ENCODE data around the gene PLEKHA1.
A peak's percentile ranks its signal among the peaks of the same experiment; 100 is the strongest.

Gene PLEKHA1

GRCh38 chr10:122374237-122374858 is at the start of gene PLEKHA1:
TSS of gene PLEKHA1 (plus strand) at chr10:122374708. CDS start at chr10:122393201, 18,493 bp downstream.
- peak; percentile 93 for DNase-seq (ENCODE audit: low spot score)
- TF ChIP-seq, protein P1, sequence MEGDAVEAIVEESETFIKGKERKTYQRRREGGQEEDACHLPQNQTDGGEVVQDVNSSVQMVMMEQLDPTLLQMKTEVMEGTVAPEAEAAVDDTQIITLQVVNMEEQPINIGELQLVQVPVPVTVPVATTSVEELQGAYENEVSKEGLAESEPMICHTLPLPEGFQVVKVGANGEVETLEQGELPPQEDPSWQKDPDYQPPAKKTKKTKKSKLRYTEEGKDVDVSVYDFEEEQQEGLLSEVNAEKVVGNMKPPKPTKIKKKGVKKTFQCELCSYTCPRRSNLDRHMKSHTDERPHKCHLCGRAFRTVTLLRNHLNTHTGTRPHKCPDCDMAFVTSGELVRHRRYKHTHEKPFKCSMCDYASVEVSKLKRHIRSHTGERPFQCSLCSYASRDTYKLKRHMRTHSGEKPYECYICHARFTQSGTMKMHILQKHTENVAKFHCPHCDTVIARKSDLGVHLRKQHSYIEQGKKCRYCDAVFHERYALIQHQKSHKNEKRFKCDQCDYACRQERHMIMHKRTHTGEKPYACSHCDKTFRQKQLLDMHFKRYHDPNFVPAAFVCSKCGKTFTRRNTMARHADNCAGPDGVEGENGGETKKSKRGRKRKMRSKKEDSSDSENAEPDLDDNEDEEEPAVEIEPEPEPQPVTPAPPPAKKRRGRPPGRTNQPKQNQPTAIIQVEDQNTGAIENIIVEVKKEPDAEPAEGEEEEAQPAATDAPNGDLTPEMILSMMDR (IDR thresholded peaks at IDR 0.05; ENCODE audit: extremely low read depth, missing control alignments) = no peak

GRCh38 chr10:122325235-122325634 is 49.3 kb upstream of the PLEKHA1 start:
- TF ChIP-seq, protein P1 (IDR thresholded peaks at IDR 0.05; ENCODE audit: extremely low read depth, missing control alignments) = no peak
- no peak for DNase-seq (ENCODE audit: low spot score)

- no peak for DNase-seq (ENCODE audit: low spot score)
- TF ChIP-seq, protein P1 (IDR thresholded peaks at IDR 0.05; ENCODE audit: extremely low read depth, missing control alignments) = no peak
Observed at GRCh38 chr10:122326385-122326784, 48.1 kb upstream of the PLEKHA1 start.

- DNase-seq (ENCODE audit: low spot score) = no peak
- TF ChIP-seq, protein P1 (IDR thresholded peaks at IDR 0.05; ENCODE audit: extremely low read depth, missing control alignments) = no peak
Observed at GRCh38 chr10:122326806-122327205, 47.7 kb upstream of the PLEKHA1 start.

DNA sequence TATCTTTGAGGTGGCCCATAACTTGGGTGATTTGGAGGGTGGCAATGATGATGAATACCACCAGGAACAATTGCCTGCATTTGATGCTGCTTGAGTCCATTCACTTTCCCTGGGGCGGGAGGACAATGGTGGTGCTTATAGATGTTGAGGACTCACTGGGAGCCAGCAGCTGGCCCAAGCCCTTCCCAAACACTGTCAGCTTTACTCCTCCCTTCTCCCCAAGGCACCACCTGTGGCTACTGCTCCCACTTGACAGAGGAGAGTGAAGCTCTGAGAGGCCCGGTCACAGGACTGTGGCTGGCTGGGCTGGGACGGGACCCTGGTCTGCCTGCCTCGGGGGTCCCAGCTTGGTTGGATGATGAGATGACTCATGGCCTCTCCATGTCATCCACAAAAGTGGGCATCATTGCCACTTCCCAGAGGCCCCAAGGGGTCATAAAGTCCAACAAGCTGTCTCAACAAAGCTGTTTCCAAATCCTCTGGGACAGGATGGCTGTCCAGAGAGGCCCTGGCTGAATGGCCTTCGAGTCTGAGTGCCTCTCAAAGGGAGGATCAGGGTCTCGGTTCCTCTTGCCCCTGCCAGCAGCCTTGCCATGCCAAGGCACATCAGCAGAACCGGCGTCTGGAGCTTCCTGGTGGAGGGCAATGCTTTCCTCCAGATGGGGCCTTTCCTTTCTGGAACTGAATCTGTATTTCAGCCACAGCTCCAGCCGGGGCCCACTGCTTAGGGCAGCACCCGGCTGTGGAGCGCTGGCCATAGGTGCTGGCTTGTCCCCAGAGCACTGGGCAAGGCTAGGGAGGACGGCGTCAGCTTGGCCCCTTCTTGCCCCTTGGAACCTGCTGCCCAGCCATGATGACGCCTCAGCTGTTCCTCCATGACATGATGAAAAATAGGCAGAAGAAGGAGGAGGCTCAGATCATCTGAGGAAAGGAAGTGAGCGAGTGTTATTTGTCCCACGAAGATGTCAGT is 47.0 kb upstream of the PLEKHA1 start:
- TF ChIP-seq, protein P1 (IDR thresholded peaks at IDR 0.05; ENCODE audit: extremely low read depth, missing control alignments) = no peak
- DNase-seq (ENCODE audit: low spot score) = no peak

DNA sequence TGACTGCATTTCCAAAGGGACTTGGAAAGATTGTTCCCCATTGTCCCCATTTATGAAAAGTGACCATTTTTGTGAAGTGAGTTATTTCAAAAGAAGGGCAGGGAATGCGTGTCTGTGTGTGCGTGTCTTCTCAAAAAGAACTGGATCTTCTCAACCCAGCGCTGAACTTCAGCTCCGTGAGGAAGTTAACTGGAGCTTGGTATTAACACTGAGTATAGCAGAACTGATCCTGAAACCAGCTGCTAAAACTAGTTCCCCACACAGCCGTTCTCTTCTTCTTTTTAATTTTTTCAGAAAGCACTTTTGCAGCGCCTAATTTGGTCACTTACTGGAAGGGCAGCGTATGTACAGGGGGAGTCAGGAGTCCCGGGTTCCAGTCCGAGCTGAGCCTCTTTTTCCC is 45.8 kb upstream of the PLEKHA1 start:
- TF ChIP-seq, protein P1 (IDR thresholded peaks at IDR 0.05; ENCODE audit: extremely low read depth, missing control alignments) = no peak
- DNase-seq (ENCODE audit: low spot score) = no peak

DNA sequence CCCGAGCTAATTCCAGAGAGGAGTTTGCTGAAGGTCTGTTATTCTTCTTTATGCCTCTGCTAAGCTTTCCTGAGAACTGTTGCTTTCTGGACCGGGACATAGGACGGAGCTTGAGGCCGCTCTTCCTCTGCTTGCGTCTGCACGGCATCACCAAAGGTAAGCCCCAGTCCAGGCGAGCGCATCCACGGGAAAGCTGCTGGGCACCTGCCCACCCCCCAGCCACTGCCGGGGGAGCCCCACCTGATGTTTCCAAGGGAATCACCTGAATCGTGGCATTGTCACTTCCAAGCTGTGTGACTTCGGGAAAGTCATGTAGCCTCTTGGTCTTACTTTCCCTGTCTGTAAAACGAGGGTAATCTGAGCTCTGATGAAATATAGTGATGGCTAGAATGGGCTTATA is 45.1 kb upstream of the PLEKHA1 start:
- TF ChIP-seq, protein P1 (IDR thresholded peaks at IDR 0.05; ENCODE audit: extremely low read depth, missing control alignments) = no peak
- no peak for DNase-seq (ENCODE audit: low spot score)

Measured in GM20000 (cell line).